ENCODE measurements around the gene OR10K2. TPM values are rescaled to one million over a fixed set of nuclear protein-coding genes. Genes with fewer than 3 reads are reported as not detected.
"Not testable (repeated sequence)": the region's sequence is repeated elsewhere in the genome, so short reads cannot be mapped to it uniquely, and the experiment has no call there.

OR10K2 gene
- total RNA-seq, 1 donor from 2014 or later, result not detected

DNA sequence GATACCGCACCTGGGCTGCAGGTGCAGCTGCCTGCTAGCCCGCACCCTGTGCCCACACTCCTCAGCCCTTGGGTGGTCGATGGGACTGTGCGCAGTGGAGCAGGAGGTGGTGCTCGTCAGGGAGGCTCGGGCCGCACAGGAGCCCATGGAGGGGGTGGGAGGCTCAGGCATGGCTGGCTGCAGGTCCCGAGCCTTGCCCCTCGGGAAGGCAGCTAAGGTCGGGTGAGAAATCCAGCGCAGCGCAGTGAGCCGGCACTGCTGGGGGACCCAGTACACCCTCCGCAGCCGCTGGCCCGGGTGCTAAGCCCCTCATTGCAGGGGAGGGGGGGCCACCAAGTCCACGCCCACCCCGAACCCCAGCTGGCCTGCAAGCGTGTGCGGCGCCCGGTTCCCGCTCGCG is 51.9 kb downstream of the OR10K2 start:
- not testable (repeated sequence) for H3K27ac ChIP-seq (ENCODE audit: low read depth, low read length); H3K36me3 ChIP-seq (ENCODE audit: control insufficient read depth in 3 of 3, insufficient read depth in 3 of 3, low read length in 3 of 3); H3K9me3 ChIP-seq (ENCODE audit: control insufficient read depth in 3 of 3, low read length in 3 of 3); H3K4me3 ChIP-seq (ENCODE audit: low read length in 3 of 3); H3K9ac ChIP-seq (ENCODE audit: low read depth in 1 of 3, low read length in 3 of 3); H3K27me3 ChIP-seq (ENCODE audit: control insufficient read depth in 3 of 3, insufficient read depth in 3 of 3, low read length in 3 of 3); H3K4me1 ChIP-seq (ENCODE audit: control insufficient read depth in 3 of 3, insufficient read depth in 3 of 3, low read length in 3 of 3)

DNA sequence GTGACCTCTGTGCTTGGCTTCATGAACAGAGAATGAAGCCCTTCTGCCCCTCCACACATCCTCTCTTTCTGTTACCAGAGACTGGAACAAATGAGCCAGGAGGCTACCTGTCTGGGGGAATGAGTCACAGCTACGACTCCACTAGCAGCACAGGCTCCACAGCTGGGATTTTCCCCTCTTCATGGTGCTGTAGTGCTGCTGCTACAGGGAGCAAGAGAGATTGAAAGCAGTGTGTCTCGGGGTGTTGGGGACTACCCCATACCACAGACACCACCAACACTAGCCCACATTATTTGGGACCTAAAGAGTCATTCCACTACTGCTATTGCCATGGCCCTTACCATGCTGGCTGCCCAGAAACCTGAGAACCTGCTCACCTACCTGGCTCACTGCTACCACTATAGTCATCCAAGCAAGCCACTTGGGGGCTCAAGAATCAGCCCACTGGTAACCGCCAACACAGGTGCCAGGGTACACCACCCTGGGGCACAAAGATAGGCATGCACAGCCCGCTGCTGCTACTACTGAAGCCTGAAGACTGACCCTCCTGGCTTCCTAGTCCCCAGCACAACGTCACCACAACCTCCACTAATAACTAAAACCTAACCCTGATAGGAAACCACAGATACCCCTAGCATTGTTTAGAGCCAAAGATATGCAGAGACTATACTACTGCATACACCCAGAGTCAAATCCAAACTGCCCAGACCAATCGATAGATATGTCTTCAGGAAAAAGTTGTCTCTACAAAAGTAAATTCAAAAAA is 54.7 kb downstream of the OR10K2 start:
- Histone ChIP-seq H3K4me3 (ENCODE audit: low read length in 3 of 3) (no peak overlapping the region), H3K4me1 (ENCODE audit: control insufficient read depth in 3 of 3, insufficient read depth in 3 of 3, low read length in 3 of 3) (no peaks in the 10 kb centered on the region), H3K9ac (ENCODE audit: low read depth in 1 of 3, low read length in 3 of 3) (no peak overlapping the region), H3K27ac (ENCODE audit: low read depth, low read length) (no peak overlapping the region), H3K36me3 (ENCODE audit: control insufficient read depth in 3 of 3, insufficient read depth in 3 of 3, low read length in 3 of 3) (no peaks in the 10 kb centered on the region), H3K27me3 (ENCODE audit: control insufficient read depth in 3 of 3, insufficient read depth in 3 of 3, low read length in 3 of 3) (no peaks in the 10 kb centered on the region), H3K9me3 (ENCODE audit: control insufficient read depth in 3 of 3, low read length in 3 of 3) (peaks cover 0 to 9% (median 4%) of the 10 kb centered on the region in 3 donors)

Other genes starting within 250 kb of the OR10K2 start
- gene CD1D, start 245.3 kb downstream of the OR10K2 start, total RNA-seq, result 1.0 TPM
- 0.52 TPM for gene CD1A, start 171.8 kb downstream of the OR10K2 start, total RNA-seq
- gene CD1C, start 136.3 kb downstream of the OR10K2 start, total RNA-seq, result 2.1 TPM
- not detected for gene CD1B, start 94.7 kb downstream of the OR10K2 start, total RNA-seq
- gene CD1E, start 72.3 kb downstream of the OR10K2 start, total RNA-seq, result 0.52 TPM
- not detected for gene OR10T2, start 26.8 kb downstream of the OR10K2 start, total RNA-seq
- not detected for gene OR10K1, start 35.6 kb upstream of the OR10K2 start, total RNA-seq
- not detected for gene OR10R2, start 46.0 kb upstream of the OR10K2 start, total RNA-seq
- not detected for gene OR6Y1, start 128.2 kb upstream of the OR10K2 start, total RNA-seq
- gene OR6P1, start 144.3 kb upstream of the OR10K2 start, total RNA-seq, result not detected
- gene OR10X1, start 153.7 kb upstream of the OR10K2 start, total RNA-seq, result not detected
- gene OR10Z1, start 179.0 kb upstream of the OR10K2 start, total RNA-seq, result not detected